HG02970 (cell line): ENCODE results near the gene FLG2.

ENCODE experiments used
- ATAC-seq: cut with Tn5 transposase; IDR thresholded peaks from one replicate; pipeline ENCODE4 v1.9.1; 2021; ENCODE audit warnings: mild to moderate bottlenecking, moderate library complexity, moderate number of reproducible peaks; ENCODE audit not compliant: unreplicated experiment, low FRiP score

Gene FLG2

GRCh38 chr1:152359906-152360305 is at the start of gene FLG2:
Gene FLG2 (minus strand): TSS chr1:152360006. CDS start chr1:152358884, 1,122 bp downstream.
- no peak for ATAC-seq

GRCh38 chr1:152408664-152409063 is 48.9 kb upstream of the FLG2 start:
- no peak for ATAC-seq

- no peak for ATAC-seq
Observed at GRCh38 chr1:152398812-152399698, 39.2 kb upstream of the FLG2 start.

- no peak for ATAC-seq
Observed at GRCh38 chr1:152397474-152397873, 37.7 kb upstream of the FLG2 start.

GRCh38 chr1:152394151-152394550 is 34.3 kb upstream of the FLG2 start:
- ATAC-seq, result no peak

- ATAC-seq, result no peak
Observed at GRCh38 chr1:152392909-152393308, 33.1 kb upstream of the FLG2 start.

GRCh38 chr1:152388889-152389288 is 29.1 kb upstream of the FLG2 start:
- no peak for ATAC-seq

- no peak for ATAC-seq
Observed at GRCh38 chr1:152386940-152387339, 27.1 kb upstream of the FLG2 start.

GRCh38 chr1:152380932-152381331 is 21.1 kb upstream of the FLG2 start:
- no peak for ATAC-seq

- no peak for ATAC-seq
Observed at GRCh38 chr1:152374451-152374850, 14.6 kb upstream of the FLG2 start.

- ATAC-seq, result no peak
Observed at GRCh38 chr1:152372672-152373071, 12.9 kb upstream of the FLG2 start.

GRCh38 chr1:152367436-152367835 is 7.6 kb upstream of the FLG2 start:
- no peak for ATAC-seq

- no peak for ATAC-seq
Observed at GRCh38 chr1:152356736-152357135, 3.1 kb downstream of the FLG2 start.

- no peak for ATAC-seq
Observed at GRCh38 chr1:152349611-152350010, 10.2 kb downstream of the FLG2 start.

GRCh38 chr1:152348447-152348846 is 11.4 kb downstream of the FLG2 start:
- ATAC-seq, result no peak

- no peak for ATAC-seq
Observed at GRCh38 chr1:152347116-152347728, 12.6 kb downstream of the FLG2 start.

GRCh38 chr1:152344438-152344837 is 15.4 kb downstream of the FLG2 start:
- ATAC-seq, result no peak

- ATAC-seq, result no peak
Observed at GRCh38 chr1:152343006-152343405, 16.8 kb downstream of the FLG2 start.

- ATAC-seq, result no peak
Observed at GRCh38 chr1:152335399-152335798, 24.4 kb downstream of the FLG2 start.

GRCh38 chr1:152328801-152329391 is 30.9 kb downstream of the FLG2 start:
- ATAC-seq, result no peak

- ATAC-seq, result no peak
Observed at GRCh38 chr1:152325111-152325510, 34.7 kb downstream of the FLG2 start, which contains the start of gene FLG. Gene FLG (minus strand): TSS chr1:152325239. CDS start chr1:152315456, 9,783 bp downstream.
